ENCODE measurements around the gene MRRF. TPM values are rescaled to one million over a fixed set of nuclear protein-coding genes. Genes with fewer than 3 reads are reported as not detected.

The MRRF gene
- total RNA-seq, 4 donors from 2014 or later, result 54.8 to 69.6 (median 67.8) TPM

DNA sequence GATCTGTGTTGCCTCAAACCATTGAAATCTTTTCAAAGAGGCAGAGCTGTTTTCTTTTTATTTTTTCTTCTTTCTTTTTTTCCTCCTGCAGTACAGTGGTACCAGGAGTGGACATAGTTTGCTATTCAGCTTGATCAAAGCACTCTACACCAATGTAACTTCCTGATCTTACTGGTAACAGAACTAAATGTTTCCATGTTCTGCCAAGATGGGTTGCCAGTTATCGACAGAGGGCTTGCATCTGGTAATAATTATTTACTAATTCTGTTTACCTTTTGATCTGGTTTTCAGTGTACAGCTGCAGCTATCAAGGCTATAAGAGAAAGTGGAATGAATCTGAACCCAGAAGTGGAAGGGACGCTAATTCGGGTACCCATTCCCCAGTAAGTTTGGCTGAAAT is 26.8 kb downstream of the MRRF start:
- Histone ChIP-seq H3K4me1 (no peaks in the 10 kb centered on the region), H3K4me3 (no peak overlapping the region), H3K27ac (no peak overlapping the region), H3K36me3 (peaks cover 0 to 70% (median 0%) of the 10 kb centered on the region in 3 donors), H3K9me3 (no peaks in the 10 kb centered on the region), H3K27me3 (no peaks in the 10 kb centered on the region)
- DNase-seq, result no peak
- TF ChIP-seq CTCF (IDR thresholded peaks at IDR 0.05), result no peak
- no peak for TF ChIP-seq POLR2A (IDR thresholded peaks at IDR 0.05)

DNA sequence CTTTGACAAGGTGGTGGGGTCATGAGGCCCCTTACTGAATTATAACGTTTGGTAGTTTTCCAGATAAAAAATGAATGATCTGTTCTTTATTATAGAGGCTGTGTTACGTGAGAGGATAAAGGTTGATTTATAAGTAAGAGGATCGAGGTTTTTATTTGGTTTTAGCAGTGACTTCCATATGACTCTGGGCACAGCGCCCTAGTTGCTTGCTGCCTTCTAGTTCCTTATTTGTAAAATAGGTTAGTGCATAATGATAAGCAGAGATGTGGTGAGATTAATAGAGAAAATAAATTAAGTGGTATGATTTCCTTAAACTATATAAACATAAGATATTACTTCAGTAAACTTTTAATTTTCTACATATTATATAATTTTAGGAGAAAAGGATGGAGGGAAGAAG is 29.8 kb downstream of the MRRF start:
- Histone ChIP-seq H3K4me1 (no peaks in the 10 kb centered on the region), H3K27me3 (no peaks in the 10 kb centered on the region), H3K4me3 (no peak overlapping the region), H3K9me3 (no peaks in the 10 kb centered on the region), H3K36me3 (peaks cover 0 to 73% (median 0%) of the 10 kb centered on the region in 3 donors), H3K27ac (no peak overlapping the region)
- no peak for TF ChIP-seq CTCF (IDR thresholded peaks at IDR 0.05)
- no peak for DNase-seq

- H3K27me3 ChIP-seq, result no peaks in the 10 kb centered on the region
- no peak for TF ChIP-seq CTCF (IDR thresholded peaks at IDR 0.05)
- no peak for TF ChIP-seq POLR2A (IDR thresholded peaks at IDR 0.05)
- H3K27ac ChIP-seq, result no peak overlapping the region
- no peaks in the 10 kb centered on the region for H3K4me1 ChIP-seq
- no peak for DNase-seq
- H3K4me3 ChIP-seq, result no peak overlapping the region
- peaks cover 0 to 69% (median 0%) of the 10 kb centered on the region in 3 donors for H3K36me3 ChIP-seq
- H3K9me3 ChIP-seq, result no peaks in the 10 kb centered on the region
Measured at GRCh38 chr9:122297512-122297911, 32.8 kb downstream of the MRRF start.

GRCh38 chr9:122302237-122303093 is 37.8 kb downstream of the MRRF start:
- Histone ChIP-seq H3K4me3 (no peak overlapping the region), H3K27me3 (no peaks in the 10 kb centered on the region), H3K4me1 (no peaks in the 10 kb centered on the region), H3K27ac (no peak overlapping the region), H3K36me3 (peaks cover 0 to 57% (median 0%) of the 10 kb centered on the region in 3 donors), H3K9me3 (no peaks in the 10 kb centered on the region)
- TF ChIP-seq POLR2A (IDR thresholded peaks at IDR 0.05) (no peak), CTCF (IDR thresholded peaks at IDR 0.05) (no peak)
- DNase-seq, result no peak

GRCh38 chr9:122307061-122307460 is 42.4 kb downstream of the MRRF start:
- no peak for TF ChIP-seq POLR2A (IDR thresholded peaks at IDR 0.05)
- no peak for TF ChIP-seq CTCF (IDR thresholded peaks at IDR 0.05)
- Histone ChIP-seq H3K27ac (peak overlapping the region in 1 of 4 donors; percentile 18), H3K4me3 (no peak overlapping the region), H3K4me1 (no peaks in the 10 kb centered on the region), H3K9me3 (no peaks in the 10 kb centered on the region), H3K36me3 (peaks cover 0 to 51% (median 0%) of the 10 kb centered on the region in 3 donors), H3K27me3 (no peaks in the 10 kb centered on the region)
- no peak for DNase-seq
